ENCODE data around the gene PDCD1.
"Not testable (repeated sequence)": the region's sequence is repeated elsewhere in the genome, so short reads cannot be mapped to it uniquely, and the experiment has no call there.

The PDCD1 gene

GRCh38 chr2:241814643-241815476, 43.8 kb downstream of the PDCD1 start:
- DNase-seq (ENCODE audit: low spot score), result no peak
- FAIRE-seq, result no peak

GRCh38 chr2:241814393-241814642, 44.4 kb downstream of the PDCD1 start:
- DNase-seq (ENCODE audit: low spot score) (no peak), FAIRE-seq (no peak)

- no peak for DNase-seq (ENCODE audit: low spot score)
- FAIRE-seq, result no peak
Observed at GRCh38 chr2:241813644-241814392, 44.9 kb downstream of the PDCD1 start.

DNA sequence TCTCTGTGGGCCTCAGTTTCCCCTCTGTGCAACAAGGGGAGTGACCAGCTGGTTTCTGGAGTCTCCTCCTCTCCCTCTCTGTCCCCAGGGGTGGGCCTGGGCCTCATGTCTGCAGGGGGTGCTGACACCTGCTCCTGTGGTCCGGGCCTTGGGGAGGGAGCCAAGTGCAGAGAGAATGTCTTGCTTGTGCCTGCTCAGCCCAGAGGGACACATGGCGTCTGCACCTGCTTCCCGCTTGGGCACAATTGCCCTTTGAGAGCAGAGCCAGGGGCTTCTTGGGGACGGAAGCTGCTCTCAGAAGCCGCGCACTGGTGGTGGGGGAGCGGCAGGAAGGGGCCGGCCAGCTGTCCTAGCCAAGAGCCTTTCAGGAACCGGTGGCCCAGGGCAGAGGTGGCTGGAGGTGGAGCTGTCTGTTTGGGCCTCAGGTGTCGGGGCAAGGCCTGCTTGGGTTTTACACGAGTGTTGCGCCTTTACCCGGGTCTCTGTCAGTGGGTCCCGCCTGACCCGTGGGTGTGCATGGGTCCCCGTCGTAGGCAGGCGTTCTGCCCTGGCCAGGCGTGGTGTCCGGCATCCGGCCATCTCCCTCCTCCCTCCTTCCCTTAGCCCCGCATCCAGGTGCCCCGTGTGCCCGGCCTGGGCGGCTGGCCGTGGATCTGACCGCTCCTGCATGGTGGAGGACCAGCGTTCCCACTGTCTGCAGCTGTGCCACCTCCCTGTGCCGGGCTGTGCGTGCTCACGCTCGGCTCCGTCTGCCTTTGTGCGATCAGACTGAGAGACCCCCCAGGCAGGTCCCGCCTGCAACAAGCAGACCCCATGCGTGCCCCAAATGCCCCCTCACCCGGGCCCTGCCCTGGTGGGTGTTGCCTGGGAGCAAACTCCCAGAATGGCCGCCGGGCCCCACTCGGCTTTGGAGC, 45.7 kb downstream of the PDCD1 start:
- DNase-seq (ENCODE audit: low spot score) (no peak), FAIRE-seq (no peak)

DNA sequence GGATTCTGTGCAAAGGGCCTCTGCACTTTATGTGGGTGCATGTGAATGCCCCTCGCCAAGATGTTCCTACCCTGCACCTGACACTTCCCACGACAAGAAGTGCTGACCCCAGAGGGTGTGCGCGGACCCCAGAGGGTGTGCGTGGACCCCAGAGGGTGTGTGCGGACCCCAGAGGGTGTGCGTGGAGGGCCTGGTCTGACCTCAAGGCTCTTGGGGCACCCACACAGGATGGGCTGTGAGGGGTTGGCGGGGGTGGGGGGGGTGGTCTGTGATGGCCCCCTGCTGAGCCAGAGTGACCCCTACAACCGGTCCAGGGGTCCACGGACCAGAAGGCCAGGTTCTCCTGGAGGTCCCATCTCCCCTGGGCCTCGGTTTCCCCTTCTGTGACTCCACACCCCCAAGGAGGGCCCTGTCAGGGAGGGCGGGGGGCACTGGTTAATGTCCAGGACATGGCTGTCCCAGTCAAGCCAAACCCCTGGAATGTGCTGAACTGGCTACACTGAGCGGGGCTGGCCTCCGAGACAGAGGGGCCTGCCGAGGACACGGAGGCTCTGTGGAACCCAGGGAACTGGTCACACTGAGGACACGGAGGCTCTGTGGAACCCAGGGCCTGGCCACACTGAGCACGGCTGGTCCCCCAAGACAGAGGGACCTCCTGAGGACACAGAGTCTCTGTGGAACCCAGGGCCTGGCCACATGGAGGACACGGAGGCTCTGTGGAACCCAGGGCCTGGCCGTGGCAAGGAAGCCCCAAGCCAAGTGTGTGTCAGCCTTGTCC, 46.6 kb downstream of the PDCD1 start:
- FAIRE-seq, result no peak

GRCh38 chr2:241811201-241811951, 47.3 kb downstream of the PDCD1 start:
- DNase-seq (ENCODE audit: low spot score) (no peak), FAIRE-seq (no peak)

More for the DNA sequence above, 46.6 kb downstream of the PDCD1 start:
- no peak for DNase-seq (ENCODE audit: low spot score)

DNA sequence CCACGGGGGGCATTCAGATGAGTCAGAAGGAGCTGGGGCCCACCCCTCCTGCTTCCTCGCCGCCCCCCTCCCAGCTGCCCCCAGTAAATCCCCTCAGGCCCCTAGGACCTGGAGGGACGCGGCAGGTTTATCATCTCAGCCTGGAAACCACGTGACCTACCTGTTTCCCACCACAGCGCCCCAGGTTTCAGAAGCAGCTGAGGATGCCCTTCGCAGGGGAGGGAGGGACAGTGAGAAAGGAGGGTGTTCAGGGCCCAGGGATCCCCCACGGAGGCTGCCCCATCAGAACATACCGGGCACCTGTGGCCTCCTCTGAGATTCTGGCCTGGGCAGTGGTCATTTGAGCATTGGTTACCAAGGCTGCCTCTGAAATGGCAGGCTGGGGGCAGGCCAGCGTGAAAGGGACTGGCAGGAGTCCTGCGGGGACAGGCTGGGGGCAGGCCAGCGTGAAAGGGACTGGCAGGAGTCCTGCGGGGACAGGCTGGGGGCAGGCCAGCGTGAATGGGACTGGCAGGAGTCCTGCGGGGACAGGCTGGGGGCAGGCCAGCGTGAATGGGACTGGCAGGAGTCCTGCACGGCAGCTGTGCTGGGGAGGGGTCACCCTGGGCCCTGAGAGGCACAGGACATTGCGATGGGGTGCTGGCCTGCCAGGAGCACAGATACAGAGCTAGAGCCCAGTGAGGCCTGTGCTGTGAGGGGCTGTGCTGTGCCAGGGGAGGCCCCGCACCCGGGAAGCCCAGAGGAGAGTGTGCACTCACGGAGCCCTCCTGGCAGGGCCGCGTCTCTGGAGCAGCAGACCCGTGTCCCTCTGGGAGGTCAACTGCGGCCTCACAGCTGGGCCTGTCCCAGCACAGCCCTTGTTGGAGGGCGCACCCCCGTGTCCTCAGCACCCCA, 48.1 kb downstream of the PDCD1 start:
- FAIRE-seq, result no peak
- DNase-seq (ENCODE audit: low spot score), result no peak

DNA sequence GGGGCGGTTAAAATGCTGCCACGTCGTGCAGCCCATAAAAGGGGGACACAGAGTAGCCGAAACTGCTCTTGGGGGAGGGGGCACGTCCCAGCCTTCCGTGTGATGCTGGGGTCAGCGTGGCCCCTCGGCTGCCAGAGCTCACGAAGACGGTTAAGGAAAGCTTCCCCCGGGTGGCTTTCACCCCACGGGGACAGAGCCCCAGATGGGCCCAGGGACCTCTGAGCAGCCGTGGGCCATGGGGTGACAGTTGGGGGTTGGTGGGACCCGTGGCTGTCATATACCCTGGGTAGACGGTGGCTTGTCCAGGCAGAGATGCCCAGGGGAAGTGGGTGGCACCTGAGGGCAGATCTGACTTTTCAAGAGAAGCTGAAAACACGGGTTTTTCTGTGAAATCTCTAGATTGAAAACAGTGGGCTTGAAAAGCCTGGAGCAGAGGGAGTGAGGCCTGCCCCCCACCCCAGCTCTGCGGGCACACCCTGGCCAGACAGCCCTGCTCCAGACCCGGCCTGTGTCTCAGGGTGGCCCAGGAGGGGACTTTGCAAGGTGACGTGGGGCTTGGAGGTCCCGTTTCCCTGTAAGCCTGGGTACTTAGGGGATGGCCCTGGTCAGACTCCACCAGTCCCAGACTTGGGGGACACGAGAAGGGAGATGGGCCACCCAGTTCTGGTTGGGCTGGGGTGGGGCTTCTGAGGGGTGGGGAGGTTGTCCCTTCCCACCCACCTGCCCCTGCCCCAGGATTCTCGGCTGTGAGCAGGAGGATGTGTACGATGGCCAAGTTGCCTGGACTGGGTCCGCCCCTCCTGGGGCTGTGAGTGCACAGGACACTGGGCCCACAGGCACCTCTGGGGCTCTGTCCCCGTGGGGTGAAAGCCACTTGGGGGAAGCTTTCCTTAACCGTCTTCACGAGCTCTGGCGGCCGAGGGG, 49.0 kb downstream of the PDCD1 start:
- no peak for FAIRE-seq
- DNase-seq (ENCODE audit: low spot score), result no peak

GRCh38 chr2:241808721-241809382, 49.8 kb downstream of the PDCD1 start, which contains the start of gene NEU4:
TSS of gene NEU4 (plus strand) at chr2:241809193. CDS start at chr2:241814485, 5,292 bp downstream.
- no peak for FAIRE-seq
- no peak for DNase-seq (ENCODE audit: low spot score)

GRCh38 chr2:241808051-241808720, 50.5 kb downstream of the PDCD1 start:
- no peak for DNase-seq (ENCODE audit: low spot score)
- no peak for FAIRE-seq

DNA sequence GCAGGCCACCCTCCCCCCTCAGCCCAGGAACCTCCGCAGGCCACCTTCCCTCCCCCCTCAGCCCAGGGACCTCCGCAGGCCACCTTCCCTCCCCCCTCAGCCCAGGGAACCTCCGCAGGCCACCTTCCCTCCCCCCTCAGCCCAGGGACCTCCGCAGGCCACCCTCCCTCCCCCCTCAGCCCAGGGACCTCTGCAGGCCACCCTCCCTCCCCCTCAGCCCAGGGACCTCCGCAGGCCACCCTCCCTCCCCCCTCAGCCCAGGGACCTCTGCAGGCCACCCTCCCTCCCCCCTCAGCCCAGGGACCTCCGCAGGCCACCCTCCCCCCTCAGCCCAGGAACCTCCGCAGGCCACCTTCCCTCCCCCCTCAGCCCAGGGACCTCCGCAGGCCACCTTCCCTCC, 52.5 kb downstream of the PDCD1 start:
- not testable (repeated sequence) for DNase-seq (ENCODE audit: low spot score); FAIRE-seq

- DNase-seq (ENCODE audit: low spot score) (no peak), FAIRE-seq (no peak)
Observed at GRCh38 chr2:241804326-241805229, 54.1 kb downstream of the PDCD1 start.

- FAIRE-seq (peak; percentile 78), DNase-seq (ENCODE audit: low spot score) (peak; percentile 64)
Observed at GRCh38 chr2:241803387-241804325, 55.0 kb downstream of the PDCD1 start.

GRCh38 chr2:241802421-241803318, 56.0 kb downstream of the PDCD1 start:
- DNase-seq (ENCODE audit: low spot score), result no peak

More at GRCh38 chr2:241802421-241803318, 56.0 kb downstream of the PDCD1 start:
- peak; percentile 46 for FAIRE-seq

Data from urothelium cell line (cell line).